ENCODE data around the gene ENC1.

The ENC1 gene

DNA sequence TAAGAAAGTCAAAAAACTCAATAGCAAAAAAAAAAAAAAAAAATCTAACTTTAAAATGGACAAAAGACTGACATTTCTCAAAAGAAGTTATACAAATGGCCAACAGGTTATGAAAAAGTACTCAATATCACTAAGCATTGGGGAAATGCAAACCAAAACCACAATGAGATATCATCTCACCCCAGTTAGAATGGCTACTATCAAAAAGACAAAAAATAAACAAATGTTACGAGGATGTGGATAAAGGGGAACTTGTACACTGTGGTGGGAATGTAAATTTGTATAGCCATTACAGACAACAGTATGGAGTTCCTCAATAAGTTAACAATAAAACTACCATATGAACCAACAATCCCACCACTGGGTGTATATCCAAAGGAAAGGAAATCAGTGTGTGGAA, 37.2 kb downstream of the ENC1 start:
- peak in 1 of 2 experiments; percentile 3 for DNase-seq

DNA sequence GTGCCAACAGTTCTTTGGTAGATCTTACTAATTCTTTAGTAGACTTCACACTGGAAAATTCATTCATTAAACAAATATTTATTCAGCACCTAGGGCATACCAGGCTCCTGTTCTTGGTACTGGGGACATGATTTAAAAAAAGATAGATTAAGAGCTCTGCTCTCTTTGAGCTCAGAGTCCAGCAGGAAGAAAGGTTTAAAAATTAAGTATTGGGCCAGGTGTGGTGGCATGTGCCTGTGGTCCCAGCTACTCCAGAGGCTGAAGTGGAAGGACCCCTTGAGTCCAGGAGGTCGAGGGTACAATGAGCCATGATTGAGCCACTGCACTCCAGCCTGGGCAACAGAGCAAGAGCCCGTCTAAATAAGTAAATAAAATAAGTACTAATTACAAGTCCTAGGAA, 41.4 kb downstream of the ENC1 start:
- DNase-seq = no peak

DNA sequence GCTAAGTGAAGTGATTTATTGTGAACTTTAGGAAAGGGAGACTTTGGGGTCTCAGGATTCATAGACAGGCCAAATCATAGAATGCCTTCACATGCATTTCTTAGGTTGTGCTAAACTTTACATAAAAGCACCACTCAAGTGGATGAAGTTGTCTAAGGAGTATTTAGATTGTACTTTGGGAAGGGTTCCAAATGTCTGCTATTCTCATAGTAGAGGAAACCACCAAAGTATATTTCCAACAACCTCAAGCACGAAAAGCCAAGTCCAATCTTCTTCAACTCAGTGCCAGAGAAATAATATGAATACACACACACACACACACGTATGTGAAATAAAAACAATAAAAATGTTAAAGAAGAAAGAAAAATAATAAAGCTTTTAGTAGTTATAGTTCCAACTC, 41.8 kb downstream of the ENC1 start:
- DNase-seq = no peak

DNA sequence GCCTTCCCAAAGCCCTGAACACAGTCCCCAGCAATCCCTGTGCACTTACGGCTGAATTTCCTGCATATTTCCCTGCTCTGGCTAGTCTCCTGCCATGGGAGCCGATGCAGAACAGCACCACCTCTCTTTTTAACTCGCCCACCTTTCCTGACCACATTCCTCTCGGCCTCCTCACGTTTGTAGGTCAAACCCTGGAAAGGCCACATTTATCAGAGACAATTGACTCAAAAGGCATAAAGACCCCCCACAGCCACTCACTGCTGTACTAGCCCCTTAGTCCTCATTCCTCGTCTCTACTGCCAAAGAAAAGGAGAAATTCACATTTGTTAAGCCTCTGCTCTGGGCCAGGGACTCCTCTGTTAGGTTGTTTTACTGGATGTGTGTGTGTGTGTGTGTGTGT, 43.6 kb downstream of the ENC1 start:
- no peak for DNase-seq

DNA sequence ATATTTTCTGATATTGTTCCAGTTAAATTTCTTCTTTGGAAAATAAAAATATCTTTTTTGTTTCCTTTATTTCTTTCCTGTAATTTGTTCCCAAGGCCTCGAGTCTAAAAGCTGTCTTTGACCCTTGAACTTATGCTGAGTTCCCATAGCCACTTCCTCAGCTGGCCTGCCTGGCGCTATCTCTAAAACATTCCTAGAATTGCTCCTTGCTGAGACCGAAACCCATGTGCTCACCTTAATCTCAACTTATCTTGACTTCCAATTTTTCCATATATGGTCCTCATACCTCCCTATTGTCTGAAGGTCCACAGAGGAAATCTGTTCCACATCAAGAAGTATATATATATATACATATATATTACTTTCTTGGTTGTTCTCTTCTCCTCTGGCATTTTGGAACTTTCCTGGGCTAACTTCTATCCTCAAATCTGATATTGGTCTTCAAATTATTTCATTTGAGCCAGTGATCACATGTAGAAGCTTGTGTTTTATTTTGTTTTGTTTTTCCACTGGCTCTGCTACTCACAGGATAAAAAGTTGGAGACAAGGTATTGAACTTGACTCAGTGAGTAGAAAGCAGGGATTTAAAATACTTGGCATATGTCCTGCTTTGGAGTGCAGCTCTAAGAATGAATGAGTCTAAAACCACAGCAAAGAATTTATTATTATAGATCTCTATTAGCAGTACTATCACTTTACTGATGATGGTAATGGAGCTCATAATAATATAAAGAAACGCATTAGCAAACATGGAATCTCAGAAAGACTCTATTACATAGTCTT, 45.2 kb downstream of the ENC1 start:
- no peak for DNase-seq

DNA sequence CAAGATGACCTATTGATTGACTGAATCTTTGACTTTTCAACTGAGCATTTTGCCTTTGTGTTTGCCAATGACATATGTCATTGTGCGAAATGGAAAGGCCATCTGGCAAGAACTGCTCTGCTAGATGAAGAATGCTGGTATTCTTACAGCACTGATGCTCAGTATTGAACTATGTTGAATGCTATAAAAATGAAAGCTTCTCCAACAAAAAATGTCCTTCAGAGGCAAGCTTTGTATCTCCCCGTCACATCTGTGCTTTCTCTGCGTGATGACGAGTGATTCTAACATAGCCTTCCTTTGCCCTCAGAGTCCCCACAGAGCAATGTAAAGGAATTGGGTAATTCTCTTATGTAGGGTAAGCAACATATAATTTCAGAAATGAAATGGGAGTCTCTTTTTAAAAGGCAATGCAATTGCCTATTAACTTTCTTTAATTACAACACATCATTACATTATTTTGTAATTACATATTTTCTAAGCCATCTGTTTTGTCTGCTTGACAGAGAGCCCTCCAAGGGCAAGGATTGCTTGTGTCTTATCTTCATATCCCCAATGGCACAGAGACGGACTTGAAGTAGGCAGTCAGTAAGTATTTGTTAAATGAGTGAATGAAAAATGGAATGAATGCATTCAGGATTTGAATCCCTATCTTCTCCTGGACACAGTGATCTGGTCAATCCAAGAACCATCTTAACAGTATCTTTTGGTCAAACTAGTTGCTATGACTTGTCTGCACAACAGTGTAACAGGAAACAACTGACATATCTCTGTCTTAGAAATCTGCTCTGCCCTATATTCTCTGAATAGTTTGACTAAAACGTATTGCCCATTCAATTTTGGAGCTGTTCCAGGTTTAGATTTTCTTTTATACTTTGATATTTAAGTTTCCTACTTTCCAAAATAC, 46.1 kb downstream of the ENC1 start:
- DNase-seq = no peak

DNA sequence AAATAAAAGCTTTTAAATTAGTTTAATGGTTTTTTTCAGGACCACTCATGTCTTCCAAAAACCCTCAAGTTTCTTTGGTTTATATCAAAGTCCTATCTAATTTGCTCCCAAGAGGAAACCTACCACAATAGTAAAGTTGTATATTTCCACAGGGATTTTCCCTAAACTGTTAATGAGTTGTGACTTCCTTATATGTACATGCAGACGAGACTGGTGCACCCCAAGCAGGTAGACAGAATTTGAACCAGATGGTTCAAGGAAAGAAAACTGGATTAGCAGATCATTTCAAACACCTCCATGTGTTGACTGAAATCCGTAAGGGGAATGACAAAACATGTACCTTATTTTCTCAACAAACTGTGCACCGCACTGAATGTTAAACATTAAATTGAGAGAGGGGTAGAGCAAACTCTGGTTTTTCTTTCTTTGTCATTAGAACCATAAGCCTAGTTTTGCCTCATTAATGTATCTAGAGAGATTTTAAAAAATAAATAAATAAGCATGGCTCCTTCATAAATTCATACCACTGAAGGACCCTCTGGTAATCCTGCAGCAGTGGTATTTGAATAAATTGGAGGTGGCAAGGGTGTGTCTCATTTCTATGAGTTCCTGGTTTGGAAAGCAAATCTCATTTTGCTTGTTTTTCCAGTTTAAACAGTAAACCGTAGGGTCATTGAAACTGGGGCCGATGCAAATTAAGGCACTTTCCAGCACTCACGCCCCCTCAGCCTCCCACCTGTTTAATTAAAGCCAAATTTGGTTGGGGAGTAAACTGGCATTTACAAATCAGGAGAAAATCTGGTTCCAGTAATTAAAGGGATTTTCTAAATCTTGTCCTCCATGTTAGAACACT, 51.1 kb downstream of the ENC1 start:
- peak; percentile 36 to 74 for DNase-seq

DNA sequence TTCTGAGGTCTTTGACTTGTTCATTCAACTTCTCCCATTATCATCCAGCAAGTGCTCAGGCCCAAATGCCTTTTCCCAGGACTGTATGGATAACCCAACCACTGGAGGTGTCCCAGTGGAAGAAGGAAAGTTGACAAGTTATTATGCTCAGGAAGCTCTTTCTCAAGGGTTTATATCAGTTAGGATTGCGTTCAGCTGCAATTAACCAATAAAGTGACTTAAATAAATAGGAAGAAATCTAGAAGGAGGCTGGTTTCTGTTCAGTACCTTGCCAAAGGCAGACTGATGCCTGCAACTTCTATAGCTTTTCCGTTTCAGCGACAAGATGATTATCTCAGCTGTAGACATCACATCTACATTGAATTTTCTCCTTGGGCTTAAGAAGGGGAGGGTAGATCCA, 52.1 kb downstream of the ENC1 start:
- DNase-seq = no peak

DNA sequence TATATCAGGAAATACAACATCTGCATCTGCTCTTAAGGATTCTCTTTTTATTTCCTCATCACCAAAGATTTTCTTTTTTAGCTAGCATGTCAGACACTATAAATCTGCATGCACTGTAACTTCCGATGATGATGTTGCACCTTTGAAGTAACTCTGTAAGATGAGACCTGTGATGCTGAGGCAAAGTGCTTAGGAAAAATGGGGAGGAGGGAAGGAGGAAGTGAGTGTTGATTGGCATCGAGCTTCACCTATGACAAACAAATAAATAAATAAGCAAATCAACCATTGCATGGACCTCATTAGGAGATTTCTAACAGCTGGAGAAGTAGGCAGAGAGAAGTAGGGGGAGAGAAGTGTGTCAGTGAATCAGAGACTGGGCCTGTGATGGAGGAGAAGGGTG, 52.6 kb downstream of the ENC1 start:
- no peak for DNase-seq

DNA sequence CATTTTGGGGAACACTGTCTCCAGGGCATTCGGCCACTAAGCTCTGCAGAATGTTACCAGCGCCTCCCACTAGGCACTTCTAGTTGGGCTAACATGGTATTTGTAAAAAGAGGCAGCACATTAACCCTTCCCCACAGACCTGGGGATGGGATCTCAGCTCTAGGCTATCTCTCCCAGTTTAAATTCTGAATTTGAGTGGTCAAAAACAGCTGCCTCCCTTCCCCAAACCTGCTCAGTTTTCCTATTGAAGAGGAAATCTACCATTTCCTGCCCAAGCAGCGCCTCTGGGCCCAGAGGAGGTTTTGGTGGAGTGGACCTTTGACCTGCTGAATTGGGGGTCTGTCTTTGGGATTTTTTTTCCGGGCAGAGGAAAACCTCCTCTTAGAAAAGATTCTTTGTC, 53.2 kb downstream of the ENC1 start:
- no peak for DNase-seq

DNA sequence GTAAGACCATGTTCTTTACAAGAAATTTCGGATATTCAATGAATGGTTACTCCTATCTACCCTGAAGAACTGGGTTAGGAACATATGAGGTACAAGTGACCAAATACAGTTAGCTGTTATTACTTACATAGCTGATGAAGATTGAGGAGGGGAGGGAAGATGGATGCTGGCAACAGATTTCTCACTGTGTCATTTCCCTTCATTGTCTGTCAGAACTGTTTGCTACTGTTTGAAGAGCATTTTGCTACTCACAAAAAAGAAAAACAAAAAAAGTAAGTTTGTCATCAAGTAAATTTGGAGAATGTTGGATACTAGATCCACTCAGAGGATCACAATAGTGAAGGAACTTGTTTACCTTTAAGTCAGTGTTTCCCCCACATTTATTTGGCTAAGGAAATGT, 53.7 kb downstream of the ENC1 start:
- no peak for DNase-seq

DNA sequence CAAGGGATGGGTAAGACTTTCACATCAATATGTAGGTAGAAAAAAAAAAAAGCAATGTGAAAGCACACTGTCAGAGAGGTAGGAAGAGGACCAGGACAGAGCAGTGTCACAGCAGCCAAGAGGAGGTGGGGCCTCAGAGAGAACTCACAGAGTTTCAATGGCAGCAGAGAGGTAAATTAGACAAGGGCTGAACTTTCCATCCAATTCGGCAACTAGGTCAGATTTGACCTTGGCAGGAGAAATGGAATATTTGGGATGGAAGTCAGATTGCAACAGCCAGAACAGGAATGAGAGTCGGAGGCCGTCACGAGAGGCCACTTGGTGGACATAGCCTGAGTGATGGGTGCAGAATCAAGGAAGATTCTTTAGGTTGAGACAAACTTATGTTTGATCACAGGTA, 57.7 kb downstream of the ENC1 start:
- no peak for DNase-seq

DNA sequence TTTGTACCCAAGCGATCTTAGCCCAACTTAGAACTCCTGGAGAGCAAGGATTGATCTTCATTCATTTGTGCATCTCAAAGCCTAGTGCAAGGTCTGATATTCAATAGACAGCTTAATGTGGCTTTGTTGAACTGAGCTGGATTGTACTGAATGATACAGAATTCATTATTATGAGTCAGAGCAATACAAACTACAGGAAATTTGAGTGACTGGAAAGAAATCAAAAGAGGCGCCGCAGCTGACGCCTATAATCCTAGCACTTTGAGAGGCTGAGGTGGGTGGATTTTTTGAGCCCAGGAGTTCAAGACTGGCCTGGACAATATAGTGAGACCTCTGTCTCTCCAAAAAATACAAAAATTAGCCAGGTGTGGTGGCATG, 58.6 kb downstream of the ENC1 start:
- DNase-seq = no peak

DNA sequence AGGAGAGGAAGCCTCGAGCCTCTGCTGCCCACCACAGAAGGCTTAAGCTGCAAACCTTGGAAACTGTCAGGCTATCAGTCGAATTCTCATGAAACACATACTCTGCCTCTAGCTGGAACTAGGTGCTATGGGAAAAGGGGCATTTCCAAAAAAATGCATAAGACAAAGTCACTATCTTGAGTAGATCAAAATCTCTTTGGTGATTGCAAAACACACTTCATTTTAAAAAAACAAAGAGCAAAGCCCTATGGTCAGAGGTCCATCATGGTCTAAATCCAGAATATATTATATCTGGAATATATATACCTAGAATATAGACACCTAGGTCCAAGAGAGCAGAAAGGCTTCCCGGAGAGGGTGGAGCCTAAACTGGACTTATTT, 59.8 kb downstream of the ENC1 start:
- DNase-seq = no peak

DNA sequence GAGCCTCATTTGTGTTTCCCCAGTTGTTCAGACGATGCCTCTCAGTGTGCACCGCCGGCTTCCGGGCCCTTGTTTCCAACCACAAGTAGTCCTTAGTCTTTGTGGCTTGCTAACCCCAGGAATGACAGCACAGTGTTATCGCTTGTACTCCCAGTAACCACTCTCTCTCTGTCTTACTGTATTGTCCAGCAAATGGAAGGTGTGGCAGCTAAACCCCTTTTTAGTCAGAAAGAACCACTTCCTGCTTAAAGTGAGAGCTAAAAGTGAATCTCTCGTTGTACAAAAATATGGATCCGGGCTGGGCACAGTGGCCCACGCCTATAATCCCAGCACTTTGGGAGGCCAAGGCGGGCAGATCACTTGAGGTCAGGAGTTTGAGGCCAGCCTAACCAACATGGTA, 61.3 kb downstream of the ENC1 start:
- no peak for DNase-seq

DNA sequence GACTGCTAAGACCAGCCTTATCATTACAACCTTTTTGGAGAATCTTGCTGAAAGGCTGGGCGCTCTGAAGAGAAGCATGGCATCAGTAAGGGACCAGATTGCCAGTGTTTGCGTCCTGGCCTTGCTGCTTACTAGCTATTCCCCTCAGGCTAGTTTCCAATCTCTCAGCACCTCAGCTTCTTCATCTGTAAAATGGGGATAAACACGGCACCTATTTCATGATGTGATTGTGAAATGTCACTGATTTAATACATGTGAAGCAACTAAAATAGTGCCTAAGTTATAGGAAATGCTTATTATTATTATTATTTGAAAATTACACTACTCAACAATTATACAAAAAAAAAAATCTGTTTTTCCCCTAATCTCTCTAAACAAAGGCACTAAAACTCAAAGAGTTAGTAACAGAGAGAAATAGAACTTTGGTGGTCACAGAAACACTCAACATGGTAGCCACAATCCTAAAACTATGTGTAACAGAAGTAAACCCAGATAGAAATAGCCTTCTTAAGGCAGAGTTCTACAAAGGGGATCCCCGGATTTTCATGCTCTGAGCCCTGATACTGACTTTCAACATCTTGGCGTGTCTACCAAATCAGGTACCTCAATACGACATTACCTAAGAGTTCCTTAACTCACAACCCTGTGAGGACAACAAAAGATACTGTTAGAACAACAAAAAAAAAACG, 62.0 kb downstream of the ENC1 start:
- DNase-seq = no peak
